GM12874 (cell line): ENCODE results near the gene SLC6A18.

Source experiments
- CTCF ChIP-seq: IDR thresholded peaks from 2 replicates; pipeline ENCODE4 v1.5.1; 2011; ENCODE audit warnings: low read depth, mild to moderate bottlenecking, control low read depth, low read length, moderate library complexity; ENCODE audit not compliant: insufficient read depth

Gene SLC6A18

GRCh38 chr5:1242733-1243486 lies 17.7 kb downstream of the SLC6A18 start:
- no peak for TF ChIP-seq CTCF

GRCh38 chr5:1243487-1244130 lies 18.4 kb downstream of the SLC6A18 start:
- no peak for TF ChIP-seq CTCF

- no peak for TF ChIP-seq CTCF
Observed at GRCh38 chr5:1244255-1244654, 19.1 kb downstream of the SLC6A18 start.

GRCh38 chr5:1244976-1245375 lies 19.8 kb downstream of the SLC6A18 start:
- no peak for TF ChIP-seq CTCF

GRCh38 chr5:1245905-1246576 lies 20.9 kb downstream of the SLC6A18 start:
- TF ChIP-seq CTCF: no peak

GRCh38 chr5:1246711-1247431 lies 21.7 kb downstream of the SLC6A18 start:
- no peak for TF ChIP-seq CTCF

- no peak for TF ChIP-seq CTCF
Observed at GRCh38 chr5:1247811-1248210, 22.6 kb downstream of the SLC6A18 start.
